Measurements from ENCODE around the gene KMT2D.

The KMT2D gene

DNA sequence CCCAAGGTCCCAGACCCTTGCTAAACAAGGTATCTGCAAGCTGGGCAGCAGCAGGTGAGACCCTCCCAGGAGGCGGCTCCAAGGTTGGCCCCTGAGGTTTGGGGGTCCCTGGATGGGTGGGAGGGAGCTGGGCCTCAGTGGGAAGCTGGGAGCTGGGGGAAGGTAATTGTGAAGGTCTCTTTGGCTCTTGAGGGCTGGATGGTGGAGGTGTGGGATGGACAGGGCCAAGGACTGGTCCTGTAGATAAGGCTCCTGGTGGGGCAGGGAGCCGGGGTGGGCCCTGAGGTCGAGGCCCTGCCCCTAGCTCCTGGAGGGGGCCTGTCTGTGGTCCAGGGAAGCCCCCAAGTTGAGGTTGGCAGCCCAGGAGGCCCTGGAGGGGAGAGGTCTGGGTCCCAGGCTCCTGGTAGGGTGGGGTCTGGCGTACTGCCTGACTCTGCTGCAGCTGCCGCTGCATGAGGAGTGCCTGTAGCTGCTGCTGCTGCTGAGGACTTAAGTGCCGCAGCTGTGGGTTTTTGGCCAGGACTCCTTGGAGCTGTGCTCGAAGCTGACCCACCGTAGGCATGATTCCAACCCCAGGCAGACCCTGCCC is 28.9 kb downstream of the KMT2D start:
- Histone ChIP-seq H3K9me2 (replicated peaks; ENCODE audit: low read depth, low read length) (no peaks in the 10 kb centered on the region), H3K27me3 (ENCODE audit: insufficient read depth, low read length, poor library complexity, severe bottlenecking) (no peaks in the 10 kb centered on the region), H3K4me2 (ENCODE audit: low read depth, low read length, poor library complexity, severe bottlenecking) (no peak overlapping the region), H3F3A (ENCODE audit: low read depth) (no peaks in the 10 kb centered on the region), H3K9ac (ENCODE audit: low read depth, low read length, poor library complexity, severe bottlenecking) (no peak overlapping the region), H3K9me3 (ENCODE audit: insufficient read depth, low read depth, low read length) (no peaks in the 10 kb centered on the region), H3K4me3 (ENCODE audit: low read length, poor library complexity, severe bottlenecking) (no peak overlapping the region), H2AFZ (ENCODE audit: low read length) (no peak overlapping the region), H3K4me1 (ENCODE audit: insufficient read depth, low read length, poor library complexity, severe bottlenecking) (no peaks in the 10 kb centered on the region), H3K79me2 (ENCODE audit: insufficient read depth, low read length) (no peaks in the 10 kb centered on the region), H3K36me3 (ENCODE audit: insufficient read depth, low read length) (peaks cover 73% of the 10 kb centered on the region; the same call in 1 of the 2 replicates), H4K20me1 (ENCODE audit: insufficient read depth, low read length, poor library complexity, severe bottlenecking) (no peaks in the 10 kb centered on the region)
- TF ChIP-seq, protein P1, sequence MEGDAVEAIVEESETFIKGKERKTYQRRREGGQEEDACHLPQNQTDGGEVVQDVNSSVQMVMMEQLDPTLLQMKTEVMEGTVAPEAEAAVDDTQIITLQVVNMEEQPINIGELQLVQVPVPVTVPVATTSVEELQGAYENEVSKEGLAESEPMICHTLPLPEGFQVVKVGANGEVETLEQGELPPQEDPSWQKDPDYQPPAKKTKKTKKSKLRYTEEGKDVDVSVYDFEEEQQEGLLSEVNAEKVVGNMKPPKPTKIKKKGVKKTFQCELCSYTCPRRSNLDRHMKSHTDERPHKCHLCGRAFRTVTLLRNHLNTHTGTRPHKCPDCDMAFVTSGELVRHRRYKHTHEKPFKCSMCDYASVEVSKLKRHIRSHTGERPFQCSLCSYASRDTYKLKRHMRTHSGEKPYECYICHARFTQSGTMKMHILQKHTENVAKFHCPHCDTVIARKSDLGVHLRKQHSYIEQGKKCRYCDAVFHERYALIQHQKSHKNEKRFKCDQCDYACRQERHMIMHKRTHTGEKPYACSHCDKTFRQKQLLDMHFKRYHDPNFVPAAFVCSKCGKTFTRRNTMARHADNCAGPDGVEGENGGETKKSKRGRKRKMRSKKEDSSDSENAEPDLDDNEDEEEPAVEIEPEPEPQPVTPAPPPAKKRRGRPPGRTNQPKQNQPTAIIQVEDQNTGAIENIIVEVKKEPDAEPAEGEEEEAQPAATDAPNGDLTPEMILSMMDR (conservative IDR thresholded peaks at IDR 0.05; ENCODE audit: low read length) = no peak
- no peak for TF ChIP-seq EZH2phosphoT487 (IDR thresholded peaks at IDR 0.05; ENCODE audit: borderline replicate concordance)

DNA sequence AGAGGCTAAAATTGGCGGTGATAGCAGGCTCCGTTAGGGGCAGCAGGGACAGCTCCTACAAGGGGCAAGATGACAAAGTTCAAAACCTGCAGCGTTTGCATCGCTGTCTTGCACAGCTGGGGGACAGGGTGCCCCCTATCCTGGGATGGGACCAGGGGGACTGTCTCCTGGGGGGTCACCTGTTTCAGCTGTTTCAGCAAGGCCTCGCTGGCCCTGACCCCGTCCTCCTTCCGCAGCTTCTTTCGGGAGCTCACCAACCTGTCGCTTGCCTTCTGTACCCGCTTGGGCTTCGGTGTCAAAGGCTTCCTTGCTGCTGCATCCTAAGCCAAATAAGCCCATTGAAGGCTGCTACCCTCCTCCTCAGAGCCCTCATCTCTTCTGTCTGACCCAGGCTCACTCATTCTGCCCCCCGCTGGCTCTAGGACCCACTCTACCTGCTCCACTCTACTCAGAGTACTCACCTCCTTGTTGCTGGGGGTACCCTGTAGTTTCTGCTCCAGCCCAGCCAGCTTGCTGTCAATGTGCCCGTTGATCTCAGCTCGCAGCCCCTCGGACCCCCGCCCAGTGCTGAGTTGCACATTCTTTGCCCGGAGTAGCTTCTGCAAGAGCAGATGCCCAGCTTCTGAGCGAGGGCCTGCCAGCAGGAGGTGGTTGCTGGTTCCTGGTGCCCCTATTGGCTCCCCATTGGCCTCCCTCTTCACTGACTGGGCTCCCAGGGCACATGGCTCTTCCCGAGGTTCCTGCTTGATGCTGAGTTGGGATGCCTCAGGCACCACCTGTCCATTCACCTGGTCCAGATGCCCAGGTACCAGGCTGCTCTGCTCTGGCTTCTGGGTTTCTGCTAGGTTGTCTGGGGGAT is 29.7 kb downstream of the KMT2D start:
- Histone ChIP-seq H3K4me2 (ENCODE audit: low read depth, low read length, poor library complexity, severe bottlenecking) (no peak overlapping the region), H3K36me3 (ENCODE audit: insufficient read depth, low read length) (peaks cover 77% of the 10 kb centered on the region; the same call in 1 of the 2 replicates), H3K27me3 (ENCODE audit: insufficient read depth, low read length, poor library complexity, severe bottlenecking) (no peaks in the 10 kb centered on the region), H4K20me1 (ENCODE audit: insufficient read depth, low read length, poor library complexity, severe bottlenecking) (no peaks in the 10 kb centered on the region), H3K4me1 (ENCODE audit: insufficient read depth, low read length, poor library complexity, severe bottlenecking) (no peaks in the 10 kb centered on the region), H3K9me2 (replicated peaks; ENCODE audit: low read depth, low read length) (no peaks in the 10 kb centered on the region), H3K79me2 (ENCODE audit: insufficient read depth, low read length) (no peaks in the 10 kb centered on the region), H3K4me3 (ENCODE audit: low read length, poor library complexity, severe bottlenecking) (no peak overlapping the region), H3K9me3 (ENCODE audit: insufficient read depth, low read depth, low read length) (no peaks in the 10 kb centered on the region), H2AFZ (ENCODE audit: low read length) (no peak overlapping the region), H3F3A (ENCODE audit: low read depth) (no peaks in the 10 kb centered on the region), H3K9ac (ENCODE audit: low read depth, low read length, poor library complexity, severe bottlenecking) (no peak overlapping the region)
- TF ChIP-seq, protein P1 (conservative IDR thresholded peaks at IDR 0.05; ENCODE audit: low read length) = no peak
- TF ChIP-seq EZH2phosphoT487 (IDR thresholded peaks at IDR 0.05; ENCODE audit: borderline replicate concordance) = no peak

DNA sequence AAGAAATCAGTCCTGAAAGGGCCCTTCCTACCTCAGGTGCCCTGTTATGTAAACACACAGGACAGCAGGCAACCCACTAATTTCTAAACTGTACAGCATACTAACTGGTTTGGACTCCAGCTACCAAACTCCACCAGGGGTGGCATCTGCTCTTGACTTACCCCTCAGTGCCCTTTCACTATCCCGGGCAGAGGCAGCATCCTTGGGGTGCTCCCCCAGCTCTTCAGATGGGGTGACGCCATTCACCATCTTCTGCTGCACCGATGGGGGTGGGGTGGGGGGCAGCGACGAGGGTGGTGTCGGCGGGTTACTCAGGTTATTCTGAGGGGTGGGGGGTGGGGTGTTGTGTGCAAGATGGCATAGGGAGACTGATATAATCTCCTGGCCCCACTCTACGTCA is 30.5 kb downstream of the KMT2D start:
- Histone ChIP-seq H3K9me2 (replicated peaks; ENCODE audit: low read depth, low read length) (no peaks in the 10 kb centered on the region), H3K79me2 (ENCODE audit: insufficient read depth, low read length) (no peaks in the 10 kb centered on the region), H3K27me3 (ENCODE audit: insufficient read depth, low read length, poor library complexity, severe bottlenecking) (no peaks in the 10 kb centered on the region), H3K9me3 (ENCODE audit: insufficient read depth, low read depth, low read length) (no peaks in the 10 kb centered on the region), H3K9ac (ENCODE audit: low read depth, low read length, poor library complexity, severe bottlenecking) (no peak overlapping the region), H3K36me3 (ENCODE audit: insufficient read depth, low read length) (peaks cover 83% of the 10 kb centered on the region; the same call in 1 of the 2 replicates), H3F3A (ENCODE audit: low read depth) (no peaks in the 10 kb centered on the region), H4K20me1 (ENCODE audit: insufficient read depth, low read length, poor library complexity, severe bottlenecking) (no peaks in the 10 kb centered on the region), H3K4me2 (ENCODE audit: low read depth, low read length, poor library complexity, severe bottlenecking) (no peak overlapping the region), H2AFZ (ENCODE audit: low read length) (no peak overlapping the region), H3K4me3 (ENCODE audit: low read length, poor library complexity, severe bottlenecking) (no peak overlapping the region), H3K4me1 (ENCODE audit: insufficient read depth, low read length, poor library complexity, severe bottlenecking) (no peaks in the 10 kb centered on the region)
- TF ChIP-seq, protein P1 (conservative IDR thresholded peaks at IDR 0.05; ENCODE audit: low read length) = no peak
- TF ChIP-seq EZH2phosphoT487 (IDR thresholded peaks at IDR 0.05; ENCODE audit: borderline replicate concordance) = no peak

Data from Loucy (cell line).